Prostate gland (tissue), 2 donors: ENCODE data around the gene THBS2.

Experiments used
- CTCF ChIP-seq, 4 experiments: fragments of 200-600 bp in 2 of 4; fragments of 450-650 bp in 2 of 4; sonication (generic) in 2 of 4; IDR thresholded peaks; 1 replicate in 3 of 4; 2 replicates in 1 of 4; pipeline ENCODE4 v1.5.1; 2016 to 2019; ENCODE audit warnings: antibody characterized with exemption in 4 of 4, mild to moderate bottlenecking in 2 of 4, moderate library complexity in 2 of 4
- POLR2A ChIP-seq: fragments of 450-650 bp; IDR thresholded peaks from one replicate; pipeline ENCODE4 v1.6.1; 2016; ENCODE audit warnings: antibody characterized with exemption, mild to moderate bottlenecking

GRCh38 chr6:169225887-169226286, 27.8 kb downstream of the THBS2 start:
- TF ChIP-seq CTCF (IDR thresholded peaks at IDR 0.05) (no peak), POLR2A (no peak)
